DOHH2 (cell line): ENCODE results near the gene RUSC1.

ENCODE experiments used
- H3F3A ChIP-seq: fragments of 200-600 bp; sonication (generic), shearing (Covaris generic); 2 replicates; pipeline ENCODE4 v1.6.0; 2016; ENCODE audit warnings: antibody characterized with exemption, mild to moderate bottlenecking; ENCODE audit not compliant: control insufficient read depth, insufficient read depth
- H3K27ac ChIP-seq: fragments of 200-600 bp; sonication (generic); 2 replicates; pipeline ENCODE4 v1.5.1; 2014; ENCODE audit warnings: low read depth, mild to moderate bottlenecking, low read length, moderate library complexity
- H3K27me3 ChIP-seq: fragments of 200-600 bp; sonication (generic); 2 replicates; pipeline ENCODE4 v1.6.1; 2014; ENCODE audit warnings: mild to moderate bottlenecking, low read length, mixed read lengths; ENCODE audit not compliant: control insufficient read depth
- H3K36me3 ChIP-seq: fragments of 200-600 bp; sonication (generic); 2 replicates; pipeline ENCODE4 v1.6.1; 2014; ENCODE audit warnings: mild to moderate bottlenecking, low read length, moderate library complexity, mixed read lengths; ENCODE audit not compliant: control insufficient read depth
- H3K4me1 ChIP-seq: fragments of 200-600 bp; sonication (generic); 2 replicates; pipeline ENCODE4 v1.6.1; 2014; ENCODE audit warnings: mild to moderate bottlenecking, low read length, mixed read lengths; ENCODE audit not compliant: control insufficient read depth
- H3K4me2 ChIP-seq: fragments of 200-600 bp; sonication (generic); 2 replicates; pipeline ENCODE4 v1.6.0; 2014; ENCODE audit warnings: mild to moderate bottlenecking, low read length, moderate library complexity
- H3K4me3 ChIP-seq: fragments of 200-600 bp; sonication (generic); 2 replicates; pipeline ENCODE4 v1.5.1; 2014; ENCODE audit warnings: mild to moderate bottlenecking, low read length, mixed read lengths
- H3K79me2 ChIP-seq: fragments of 200-600 bp; sonication (generic); 2 replicates; pipeline ENCODE4 v1.6.1; 2014; ENCODE audit warnings: mild to moderate bottlenecking, low read length, mixed read lengths; ENCODE audit not compliant: control insufficient read depth
- H3K9me2 ChIP-seq: fragments of 200-600 bp; sonication (generic); replicated peaks from 2 replicates; pipeline ENCODE4 v1.6.1; 2014; ENCODE audit warnings: mild to moderate bottlenecking, low read length, mixed read lengths; ENCODE audit not compliant: control insufficient read depth
- H3K9me3 ChIP-seq: fragments of 200-600 bp; sonication (generic); 2 replicates; pipeline ENCODE4 v1.6.1; 2014; ENCODE audit warnings: antibody characterized with exemption, low read length, mixed read lengths; ENCODE audit not compliant: control insufficient read depth, insufficient read depth
- H4K20me1 ChIP-seq: fragments of 200-600 bp; sonication (generic); 2 replicates; pipeline ENCODE4 v1.6.0; 2014; ENCODE audit warnings: low read depth, mild to moderate bottlenecking, antibody characterized with exemption, low read length, moderate library complexity; ENCODE audit not compliant: control insufficient read depth, insufficient read depth
- CTCF ChIP-seq: fragments of 200-600 bp; sonication (generic); IDR thresholded peaks from one replicate; pipeline ENCODE4 v1.5.1; 2014; ENCODE audit warnings: antibody characterized with exemption, mild to moderate bottlenecking, low read depth, low read length; ENCODE audit not compliant: poor library complexity, severe bottlenecking
- EZH2phosphoT487 ChIP-seq: fragments of 200-600 bp; sonication (generic); IDR thresholded peaks from 2 replicates; pipeline ENCODE4 v1.6.1; 2017; ENCODE audit warnings: borderline replicate concordance, mild to moderate bottlenecking, antibody characterized with exemption, low read length, moderate library complexity, mixed read lengths

RUSC1 gene

GRCh38 chr1:155305881-155306391, 14.8 kb upstream of the RUSC1 start:
- H3K9me2 ChIP-seq = no peaks in the 10 kb centered on the region
- no peak overlapping the region for H3K27ac ChIP-seq
- H3F3A ChIP-seq = peaks cover 6% of the 10 kb centered on the region
- H3K9me3 ChIP-seq = no peaks in the 10 kb centered on the region
- peaks cover 28% of the 10 kb centered on the region for H3K4me1 ChIP-seq
- H3K27me3 ChIP-seq = no peaks in the 10 kb centered on the region
- no peak overlapping the region for H3K4me3 ChIP-seq
- TF ChIP-seq EZH2phosphoT487 (no peak), CTCF (no peak)
- H4K20me1 ChIP-seq = no peaks in the 10 kb centered on the region
- no peak overlapping the region for H3K4me2 ChIP-seq
- H3K36me3 ChIP-seq = peaks cover 23% of the 10 kb centered on the region
- peaks cover 23% of the 10 kb centered on the region for H3K79me2 ChIP-seq

GRCh38 chr1:155307247-155307740, 13.4 kb upstream of the RUSC1 start:
- Histone ChIP-seq H3K27ac (peak overlapping the region; percentile 98), H3K9me3 (no peaks in the 10 kb centered on the region), H3K4me3 (peak overlapping the region; percentile 91), H3K79me2 (peaks cover 37% of the 10 kb centered on the region), H3K9me2 (no peaks in the 10 kb centered on the region), H3K27me3 (no peaks in the 10 kb centered on the region), H3F3A (peaks cover 6% of the 10 kb centered on the region), H4K20me1 (peaks cover 4% of the 10 kb centered on the region; the same call in 1 of the 2 replicates), H3K36me3 (peaks cover 35% of the 10 kb centered on the region), H3K4me1 (peaks cover 34% of the 10 kb centered on the region), H3K4me2 (peak overlapping the region; percentile 83)
- TF ChIP-seq CTCF = peak; percentile 67
- TF ChIP-seq EZH2phosphoT487 = no peak

- Histone ChIP-seq H3K9me3 (no peaks in the 10 kb centered on the region), H4K20me1 (peaks cover 7% of the 10 kb centered on the region; the same call in 1 of the 2 replicates), H3K27me3 (no peaks in the 10 kb centered on the region), H3K4me3 (peak within 1 kb of the TSS; percentile 91), H3K4me2 (peak within 1 kb of the TSS; percentile 97), H3F3A (peaks cover 6% of the 10 kb centered on the region), H3K36me3 (peaks cover 50% of the 10 kb centered on the region), H3K9me2 (no peaks in the 10 kb centered on the region), H3K27ac (peak within 1 kb of the TSS; percentile 98), H3K79me2 (peaks cover 50% of the 10 kb centered on the region), H3K4me1 (peaks cover 34% of the 10 kb centered on the region)
- TF ChIP-seq CTCF (no peak), EZH2phosphoT487 (no peak)
These were observed 11.9 kb upstream of the RUSC1 start, which contains the start of gene FDPS for GRCh38 chr1:155308493-155309422. FDPS (plus strand) TSS chr1:155308866; CDS start chr1:155309790, 924 bp downstream.
